Ovary (tissue), 3 donors: ENCODE results near the gene SNRNP48.

Experiments
- EP300 ChIP-seq: sonication (generic); formaldehyde crosslinking; IDR thresholded peaks from one replicate; pipeline ENCODE4 v1.6.1; 2017; ENCODE audit warnings: antibody characterized with exemption
- POLR2A ChIP-seq: fragments of 450-650 bp; IDR thresholded peaks from one replicate; pipeline ENCODE4 v1.6.1; 2017; ENCODE audit warnings: antibody characterized with exemption, mild to moderate bottlenecking, moderate library complexity
- TF ChIP-seq, protein P1 (sequence below), 3 donors: fragments of 450-650 bp in 2 of 3; fragments of 200-600 bp in 1 of 3; IDR thresholded peaks; one replicate each; pipeline versions ENCODE4 v1.5.1 to v1.8.0; 2016 to 2022; ENCODE audit warnings: antibody characterized with exemption in 3 of 3, mild to moderate bottlenecking in 1 of 3
- donor health status: DM: no; HTN: no; CAD: no.

DNA sequence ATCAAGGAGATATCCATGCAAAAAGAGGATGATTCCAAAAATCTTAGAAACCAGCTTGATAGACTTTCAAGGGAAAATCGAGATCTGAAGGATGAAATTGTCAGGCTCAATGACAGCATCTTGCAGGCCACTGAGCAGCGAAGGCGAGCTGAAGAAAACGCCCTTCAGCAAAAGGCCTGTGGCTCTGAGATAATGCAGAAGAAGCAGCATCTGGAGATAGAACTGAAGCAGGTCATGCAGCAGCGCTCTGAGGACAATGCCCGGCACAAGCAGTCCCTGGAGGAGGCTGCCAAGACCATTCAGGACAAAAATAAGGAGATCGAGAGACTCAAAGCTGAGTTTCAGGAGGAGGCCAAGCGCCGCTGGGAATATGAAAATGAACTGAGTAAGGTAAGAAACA is 10.1 kb upstream of the SNRNP48 start:
- TF ChIP-seq EP300 (no peak), POLR2A (no peak)
- TF ChIP-seq, protein P1, sequence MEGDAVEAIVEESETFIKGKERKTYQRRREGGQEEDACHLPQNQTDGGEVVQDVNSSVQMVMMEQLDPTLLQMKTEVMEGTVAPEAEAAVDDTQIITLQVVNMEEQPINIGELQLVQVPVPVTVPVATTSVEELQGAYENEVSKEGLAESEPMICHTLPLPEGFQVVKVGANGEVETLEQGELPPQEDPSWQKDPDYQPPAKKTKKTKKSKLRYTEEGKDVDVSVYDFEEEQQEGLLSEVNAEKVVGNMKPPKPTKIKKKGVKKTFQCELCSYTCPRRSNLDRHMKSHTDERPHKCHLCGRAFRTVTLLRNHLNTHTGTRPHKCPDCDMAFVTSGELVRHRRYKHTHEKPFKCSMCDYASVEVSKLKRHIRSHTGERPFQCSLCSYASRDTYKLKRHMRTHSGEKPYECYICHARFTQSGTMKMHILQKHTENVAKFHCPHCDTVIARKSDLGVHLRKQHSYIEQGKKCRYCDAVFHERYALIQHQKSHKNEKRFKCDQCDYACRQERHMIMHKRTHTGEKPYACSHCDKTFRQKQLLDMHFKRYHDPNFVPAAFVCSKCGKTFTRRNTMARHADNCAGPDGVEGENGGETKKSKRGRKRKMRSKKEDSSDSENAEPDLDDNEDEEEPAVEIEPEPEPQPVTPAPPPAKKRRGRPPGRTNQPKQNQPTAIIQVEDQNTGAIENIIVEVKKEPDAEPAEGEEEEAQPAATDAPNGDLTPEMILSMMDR (IDR thresholded peaks at IDR 0.05) = no peak
